HG02678 (cell line): ENCODE results near the gene SRA1.
"Not testable (repeated sequence)": the region's sequence is repeated elsewhere in the genome, so short reads cannot be mapped to it uniquely, and the experiment has no call there.

Source experiments
- ATAC-seq: cut with Tn5 transposase; IDR thresholded peaks from one replicate; pipeline ENCODE4 v1.9.1; 2021; ENCODE audit warnings: mild to moderate bottlenecking, moderate library complexity; ENCODE audit not compliant: unreplicated experiment

The SRA1 gene

GRCh38 chr5:140557136-140557805 is at the start of gene SRA1:
TSS of gene SRA1 (minus strand) at chr5:140557473. CDS start at chr5:140557452, 21 bp downstream.
- peak; percentile 98 for ATAC-seq

DNA sequence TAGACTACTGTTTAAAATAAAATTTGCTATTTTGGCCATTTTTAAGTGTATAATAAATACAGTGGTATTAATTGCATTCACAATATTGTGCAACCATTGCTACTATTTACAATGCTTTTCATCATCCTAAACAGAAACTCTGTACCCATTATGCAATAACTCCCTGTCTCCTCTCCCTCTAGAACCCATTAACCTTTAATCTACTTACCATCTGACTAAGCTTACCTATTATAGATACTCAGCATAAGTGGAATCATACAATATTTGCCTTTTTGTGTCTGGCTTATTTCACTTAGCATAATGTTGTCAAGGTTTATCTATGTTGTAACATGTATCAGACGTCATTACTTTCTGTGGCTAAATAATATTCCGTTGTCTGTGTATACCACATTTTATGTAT is 49.8 kb upstream of the SRA1 start:
- ATAC-seq: no peak

DNA sequence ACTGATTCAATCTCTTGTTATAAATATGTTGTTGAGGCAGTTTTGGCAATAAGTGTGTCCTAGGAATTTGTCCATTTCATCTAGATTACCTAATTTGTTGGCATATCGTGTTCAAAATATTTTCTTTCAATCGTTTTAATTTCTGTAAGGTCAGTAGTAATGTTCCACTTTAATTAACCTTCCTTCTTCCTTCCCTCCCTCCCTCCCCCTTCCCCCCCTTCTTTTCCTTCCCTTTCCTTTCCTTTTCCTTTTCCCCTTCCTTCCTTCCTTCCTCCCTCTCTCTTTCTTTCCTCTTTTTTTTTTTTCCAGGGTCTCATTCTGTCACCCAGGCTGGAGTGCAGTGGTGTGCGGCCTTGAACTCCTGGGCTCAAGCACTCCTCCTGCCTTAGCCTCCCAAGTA is 48.6 kb upstream of the SRA1 start:
- no peak for ATAC-seq

- no peak for ATAC-seq
Measured at GRCh38 chr5:140603734-140604133, 46.5 kb upstream of the SRA1 start.

- not testable (repeated sequence) for ATAC-seq
Measured at GRCh38 chr5:140603446-140603698, 46.1 kb upstream of the SRA1 start.

DNA sequence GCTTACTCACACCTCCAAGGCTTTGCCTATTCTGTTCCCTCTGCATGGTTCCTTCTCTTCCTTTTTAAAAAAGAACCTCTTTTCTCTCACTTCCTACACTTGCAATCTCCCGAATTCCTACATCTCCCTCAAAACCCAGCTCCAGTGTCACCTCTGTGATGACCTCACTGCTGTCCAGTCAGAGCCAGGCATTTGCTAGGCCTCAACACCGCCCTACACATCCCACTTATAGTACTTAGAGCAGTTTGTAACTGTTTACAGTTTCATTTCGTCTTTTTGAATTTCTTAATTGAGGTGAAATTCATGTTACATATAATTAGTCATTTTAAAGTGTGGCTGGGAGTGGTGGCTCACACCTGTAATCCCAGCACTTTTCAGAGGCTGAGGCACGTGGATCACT is 44.9 kb upstream of the SRA1 start:
- no peak for ATAC-seq

GRCh38 chr5:140600096-140600495 is 42.8 kb upstream of the SRA1 start:
- ATAC-seq: no peak

GRCh38 chr5:140598836-140599235 is 41.6 kb upstream of the SRA1 start:
- no peak for ATAC-seq

GRCh38 chr5:140596321-140596741 is 39.1 kb upstream of the SRA1 start:
- no peak for ATAC-seq

GRCh38 chr5:140595538-140596300 is 38.4 kb upstream of the SRA1 start:
- no peak for ATAC-seq

DNA sequence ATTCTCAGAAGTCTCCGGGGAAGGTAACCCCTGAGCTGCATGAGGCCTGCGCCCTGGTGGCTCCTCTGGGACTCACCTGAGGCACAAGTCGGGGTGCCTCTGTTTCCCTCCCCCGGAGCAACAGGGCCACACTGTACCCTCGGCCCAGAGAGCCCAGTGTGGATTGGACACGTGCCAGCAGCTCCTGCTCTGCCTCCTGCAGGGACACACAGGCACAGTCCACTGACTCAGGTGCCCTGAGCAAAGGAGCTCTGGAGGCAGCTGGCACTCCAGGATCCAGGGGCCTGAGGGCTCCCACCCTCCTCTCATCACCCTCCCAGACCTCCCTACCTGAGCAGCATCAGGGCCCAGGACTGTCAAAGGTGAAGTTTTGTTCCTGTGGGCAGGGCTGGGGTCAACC is 36.9 kb upstream of the SRA1 start:
- ATAC-seq: no peak

DNA sequence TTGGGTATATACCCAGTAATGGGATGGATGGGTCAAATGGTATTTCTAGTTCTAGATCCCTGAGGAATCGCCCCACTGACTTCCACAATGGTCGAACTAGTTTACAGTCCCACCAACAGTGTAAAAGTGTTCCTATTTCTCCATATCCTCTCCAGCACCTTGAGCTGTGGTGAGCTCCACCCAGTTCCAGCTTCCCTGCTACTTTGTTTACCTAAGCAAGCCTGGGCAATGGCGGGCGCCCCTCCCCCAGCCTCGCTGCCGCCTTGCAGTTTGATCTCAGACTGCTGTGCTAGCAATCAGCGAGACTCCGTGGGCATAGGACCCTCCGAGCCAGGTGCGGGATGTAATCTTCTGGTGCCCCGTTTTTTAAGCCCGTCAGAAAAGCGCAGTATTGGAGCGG is 35.8 kb upstream of the SRA1 start:
- ATAC-seq: not testable (repeated sequence)

DNA sequence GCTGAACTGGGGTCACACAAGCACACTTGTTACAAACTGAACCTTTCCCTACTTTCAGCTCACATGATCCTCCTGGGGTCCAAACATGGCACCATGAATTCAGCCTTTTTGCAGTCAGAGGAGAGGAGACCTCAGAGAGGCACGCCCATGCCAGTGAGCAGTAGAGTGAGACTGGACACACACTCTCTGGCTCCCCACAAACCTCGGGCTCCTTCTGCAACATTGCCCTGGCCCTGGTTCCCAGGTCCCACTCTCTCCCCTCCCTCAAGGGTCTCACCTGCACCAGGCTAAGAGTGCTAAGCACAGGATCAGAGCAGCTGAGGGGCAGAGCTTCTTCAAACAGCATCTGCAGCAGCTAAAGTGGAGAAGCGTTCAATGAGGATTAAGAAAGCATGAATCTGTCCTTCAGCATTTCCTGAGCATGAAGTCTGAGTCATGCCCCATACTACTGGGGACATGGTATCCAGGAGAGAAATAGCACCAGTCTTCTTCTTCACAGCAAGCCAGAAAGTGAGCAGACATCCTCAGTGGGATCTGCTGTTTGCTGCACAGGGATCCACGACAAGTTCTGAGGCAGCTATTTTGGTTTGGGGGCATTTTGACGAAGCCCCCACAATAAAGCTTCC is 34.6 kb upstream of the SRA1 start:
- ATAC-seq: no peak

GRCh38 chr5:140590861-140591260 is 33.6 kb upstream of the SRA1 start:
- ATAC-seq: no peak

DNA sequence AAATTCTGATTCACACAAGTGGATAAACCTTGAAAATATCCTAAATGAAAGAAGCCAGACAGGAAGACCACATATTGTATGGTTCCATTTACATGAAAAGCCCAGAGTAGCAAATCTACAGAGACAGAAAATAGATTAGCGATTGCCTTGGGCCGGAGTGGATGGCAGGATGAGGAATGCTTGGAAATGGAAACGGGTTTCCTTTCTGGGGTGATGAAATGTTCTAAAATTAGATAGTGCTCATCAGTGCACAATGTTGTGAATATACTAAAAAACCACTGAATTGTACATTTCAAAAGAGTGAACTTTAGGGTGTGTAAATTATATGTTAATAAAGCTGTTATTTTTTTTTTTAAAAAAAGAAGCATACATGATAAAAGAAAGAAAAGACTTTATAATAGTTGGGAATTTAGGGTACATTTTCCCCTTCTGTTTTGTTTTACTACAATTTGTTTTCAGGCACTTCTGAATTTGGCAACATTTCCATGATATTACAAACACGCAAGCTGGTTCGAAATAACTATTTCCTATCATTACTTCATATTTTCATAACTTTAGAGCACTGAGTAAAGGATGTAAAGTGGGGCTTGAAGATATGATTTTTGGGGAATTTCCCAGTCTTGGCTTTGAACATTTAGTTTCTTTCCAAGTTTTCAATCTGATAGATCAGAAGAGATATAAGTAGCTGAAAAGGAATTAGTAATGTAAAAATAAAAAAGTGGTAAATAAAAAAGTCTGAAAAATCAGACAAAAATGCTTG is 31.2 kb upstream of the SRA1 start:
- no peak for ATAC-seq

DNA sequence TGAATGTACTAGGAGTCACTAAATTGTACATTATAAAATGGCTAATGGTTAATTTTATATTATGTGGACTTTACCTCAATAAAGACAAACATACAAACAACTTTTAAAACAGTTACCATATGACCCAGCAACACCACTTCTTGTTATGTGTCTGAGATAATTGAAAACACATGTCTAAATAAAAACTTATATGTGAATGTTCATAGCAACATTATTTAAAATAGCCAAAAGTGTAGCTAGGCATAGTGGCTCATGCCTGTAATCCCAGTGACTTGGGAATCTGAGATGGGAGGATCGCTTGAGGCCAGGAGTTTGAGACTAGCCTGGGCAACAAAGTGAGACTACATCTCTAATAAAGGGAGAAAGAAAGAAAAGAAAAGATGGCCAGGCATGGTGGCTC is 30.2 kb upstream of the SRA1 start:
- ATAC-seq: no peak

DNA sequence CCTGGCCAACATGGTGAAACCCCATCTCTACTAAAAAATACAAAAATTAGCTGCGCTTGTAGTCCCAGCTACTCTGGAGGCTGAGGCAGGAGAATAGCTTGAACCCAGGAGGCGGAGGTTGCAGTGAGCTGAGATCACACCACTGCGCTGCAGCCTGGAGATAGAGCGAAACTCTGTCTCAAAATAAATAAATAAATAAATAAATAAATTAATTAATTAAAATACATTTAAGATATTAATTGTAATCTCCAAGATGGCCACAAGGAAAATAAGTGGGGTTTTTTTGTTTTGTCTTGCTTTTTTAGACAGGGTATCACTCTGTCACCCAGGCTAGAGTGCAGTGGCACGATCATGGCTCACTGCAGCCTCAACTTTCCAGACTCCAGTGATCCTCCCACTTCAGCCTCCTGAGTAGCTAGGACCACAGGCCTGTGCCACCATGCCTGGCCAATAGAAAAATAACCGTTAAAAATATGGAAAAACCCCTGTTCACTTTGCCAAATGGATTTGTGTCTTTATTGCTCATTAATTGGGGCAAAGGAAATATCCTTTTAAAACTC is 22.0 kb upstream of the SRA1 start:
- not testable (repeated sequence) for ATAC-seq

DNA sequence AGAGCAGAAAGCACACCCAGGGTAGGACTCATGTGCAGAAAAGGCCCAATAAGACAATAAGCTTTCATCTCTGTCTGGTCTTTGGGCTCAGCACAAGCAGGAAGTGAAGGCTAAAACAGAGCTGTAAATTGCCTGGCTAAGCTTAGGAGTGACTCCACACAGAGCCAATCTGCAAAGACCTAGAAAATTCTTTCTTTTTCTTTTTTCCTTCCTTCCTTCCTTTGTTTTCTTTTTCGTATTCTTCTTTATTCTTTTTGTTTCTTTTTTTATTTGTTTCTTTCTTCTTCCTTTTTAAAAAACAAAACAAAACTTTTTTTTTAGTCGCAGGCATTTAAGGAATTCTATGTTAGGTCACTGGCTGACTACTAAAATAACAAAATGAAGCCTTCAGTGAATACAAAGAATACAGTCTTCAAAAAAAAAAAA is 19.5 kb upstream of the SRA1 start:
- ATAC-seq: no peak

- ATAC-seq: no peak
Measured at GRCh38 chr5:140575309-140575708, 18.0 kb upstream of the SRA1 start.

DNA sequence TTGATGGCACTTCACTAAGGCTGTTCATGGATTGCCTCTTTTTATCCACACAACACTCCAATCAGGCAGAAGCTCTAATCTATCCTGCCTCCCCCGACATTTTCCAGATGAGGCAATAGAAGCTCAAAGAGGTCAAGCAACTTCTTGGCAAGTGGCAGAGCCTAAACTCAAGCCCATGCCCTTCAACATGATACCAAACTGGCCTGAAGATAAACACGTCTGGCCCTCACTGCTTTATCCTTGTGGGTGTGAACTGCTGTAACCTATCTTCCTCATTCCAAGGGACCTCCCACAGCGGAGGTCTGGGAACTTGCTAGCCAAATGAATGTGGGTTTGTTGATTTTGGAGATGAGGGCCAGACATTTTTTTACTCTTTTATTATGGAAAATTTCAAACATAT is 16.9 kb upstream of the SRA1 start:
- no peak for ATAC-seq

GRCh38 chr5:140573683-140574082 is 16.4 kb upstream of the SRA1 start:
- ATAC-seq: no peak
